Activated gamma-delta T cell treated with anti-CD3 and anti-CD28 coated beads, Interleukin-2, amount 50 U/mL, for 16 hours (primary cell): ENCODE data around the gene TSPAN9.

Experiments used
- DNase-seq: peaks from one replicate; pipeline ENCODE4 v3.0.0-alpha.2; 2020; ENCODE audit warnings: low read depth

TSPAN9 gene

GRCh38 chr12:3141339-3142321 is 64.5 kb downstream of the TSPAN9 start:
- DNase-seq: no peak

DNA sequence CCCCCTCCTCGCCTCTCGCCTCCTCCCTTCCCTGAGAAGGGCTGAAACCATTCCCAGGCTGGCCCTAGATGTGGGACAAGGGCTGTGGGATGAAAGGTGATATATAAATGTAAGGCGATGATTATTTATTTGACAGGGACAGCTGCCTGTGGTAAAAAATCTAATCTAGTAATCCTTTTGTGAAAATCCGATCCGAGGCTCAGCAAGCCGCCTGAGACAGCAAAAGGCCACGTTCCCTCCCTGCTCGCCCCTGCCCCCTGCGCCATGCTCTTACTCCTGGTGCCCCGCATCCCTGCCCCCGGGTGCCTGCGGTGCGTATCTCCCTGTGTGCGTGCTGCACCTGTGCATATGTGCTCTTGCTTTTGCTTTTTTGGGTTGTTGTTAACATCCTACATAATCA is 65.2 kb downstream of the TSPAN9 start:
- DNase-seq: no peak

GRCh38 chr12:3144495-3144894 is 67.3 kb downstream of the TSPAN9 start:
- no peak for DNase-seq

DNA sequence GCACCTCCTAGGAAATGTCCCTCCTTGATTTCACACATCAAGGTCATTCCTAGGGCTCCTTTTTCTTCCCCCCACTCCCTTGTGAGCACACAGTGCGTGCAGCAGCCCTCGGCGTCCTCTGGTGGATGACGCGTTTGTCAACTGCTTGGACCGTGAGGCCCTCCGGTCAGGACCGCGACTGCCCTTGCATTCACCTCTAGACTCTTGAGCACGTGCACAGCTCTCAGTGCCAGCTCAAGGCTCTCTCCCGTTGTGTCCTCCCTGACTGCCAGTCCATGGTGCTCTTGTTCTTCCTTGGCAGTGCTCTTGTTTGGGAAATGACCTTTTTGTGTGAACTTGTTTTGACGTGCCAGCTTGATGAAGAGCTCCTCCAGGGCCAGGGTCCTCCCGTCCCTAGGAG is 67.9 kb downstream of the TSPAN9 start:
- no peak for DNase-seq

GRCh38 chr12:3145546-3146310 is 68.5 kb downstream of the TSPAN9 start:
- DNase-seq: no peak

- DNase-seq: no peak
These were observed 70.1 kb downstream of the TSPAN9 start for GRCh38 chr12:3147260-3147659.

GRCh38 chr12:3148366-3149000 is 71.3 kb downstream of the TSPAN9 start:
- DNase-seq: no peak

GRCh38 chr12:3149515-3150307 is 72.5 kb downstream of the TSPAN9 start:
- DNase-seq: no peak

DNA sequence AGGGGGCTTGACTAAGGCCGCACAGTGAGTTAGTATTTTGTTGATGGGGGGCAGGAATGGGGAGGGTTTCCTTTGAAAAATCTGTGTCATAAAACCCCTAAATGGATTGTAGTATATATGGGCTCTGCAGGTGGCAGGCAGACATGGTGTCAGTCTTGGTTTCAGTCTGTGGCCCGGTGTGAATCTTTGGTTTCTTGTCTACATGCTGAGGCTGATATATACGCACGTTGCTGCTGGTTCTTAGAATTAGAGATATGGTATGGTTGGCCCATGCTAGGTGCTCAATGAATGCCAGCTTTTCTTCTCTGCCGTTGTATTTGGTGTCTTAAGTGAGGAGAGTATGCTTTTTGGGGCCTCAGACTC is 73.1 kb downstream of the TSPAN9 start:
- DNase-seq: no peak

DNA sequence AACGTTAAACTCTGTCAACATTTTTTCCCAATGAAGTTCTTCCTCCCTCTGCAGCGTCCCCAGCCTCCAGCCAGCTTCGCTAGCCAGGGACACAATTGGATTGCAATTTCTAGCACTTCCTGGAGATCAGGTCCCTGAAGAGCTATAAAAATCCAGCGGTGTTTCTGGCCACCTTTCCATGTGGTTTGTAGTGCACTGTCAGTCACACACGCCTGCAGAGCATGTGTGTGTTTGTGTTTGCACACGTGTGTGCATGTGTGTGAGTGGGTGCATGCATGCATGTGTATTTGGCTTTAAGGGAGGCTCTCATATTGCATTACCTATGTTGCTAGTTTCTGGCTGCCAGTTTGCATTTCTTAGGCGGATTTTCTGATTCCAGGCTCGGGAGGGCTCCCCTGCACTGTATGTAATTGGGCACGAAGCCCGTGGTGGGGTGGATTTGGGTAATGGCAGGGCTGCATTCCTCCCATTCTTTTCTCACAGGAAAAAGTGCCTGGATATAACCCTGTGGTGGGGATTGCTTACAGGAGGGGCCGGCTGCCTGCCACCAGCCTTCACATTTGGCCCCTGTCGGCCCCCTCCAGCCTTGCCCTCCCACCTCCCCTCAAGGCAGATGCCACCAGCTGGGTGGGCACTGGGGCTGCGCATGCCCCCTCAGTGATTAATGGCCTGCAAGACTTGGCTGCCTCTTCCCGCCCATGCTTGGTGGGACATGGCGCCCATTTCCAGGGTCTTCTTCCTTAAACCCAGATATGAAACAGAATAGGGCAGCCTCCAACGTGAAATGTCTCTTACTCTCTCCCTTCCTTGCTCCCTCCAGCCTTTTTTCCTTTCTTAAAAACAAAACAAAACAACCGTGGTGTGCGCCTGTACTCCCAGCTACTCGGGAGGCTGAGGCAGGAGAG is 74.0 kb downstream of the TSPAN9 start:
- DNase-seq: no peak

GRCh38 chr12:3152011-3152511 is 74.9 kb downstream of the TSPAN9 start:
- DNase-seq: no peak

GRCh38 chr12:3152892-3153291 is 75.7 kb downstream of the TSPAN9 start:
- no peak for DNase-seq

DNA sequence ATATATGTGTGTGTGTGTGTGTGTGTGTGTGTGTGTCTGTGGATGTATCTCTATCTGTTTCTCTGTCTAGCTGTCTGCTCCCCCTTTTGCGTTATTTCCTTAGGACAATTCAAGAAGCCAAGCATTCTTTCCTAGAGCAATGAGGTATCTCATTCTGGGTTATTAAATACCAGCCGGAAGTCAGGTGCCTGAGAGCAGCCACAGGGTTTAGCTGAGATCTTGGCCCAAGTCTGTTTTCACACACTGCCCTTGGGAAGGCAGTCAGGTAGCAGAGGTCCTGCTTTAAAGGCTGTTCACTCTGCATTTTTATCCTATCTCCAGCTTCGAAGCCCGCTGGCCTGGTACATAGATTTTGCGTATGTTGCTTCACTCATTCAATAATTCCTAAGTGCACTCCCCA is 76.8 kb downstream of the TSPAN9 start:
- DNase-seq: no peak

- no peak for DNase-seq
These were observed 78.7 kb downstream of the TSPAN9 start for GRCh38 chr12:3155702-3156370.

DNA sequence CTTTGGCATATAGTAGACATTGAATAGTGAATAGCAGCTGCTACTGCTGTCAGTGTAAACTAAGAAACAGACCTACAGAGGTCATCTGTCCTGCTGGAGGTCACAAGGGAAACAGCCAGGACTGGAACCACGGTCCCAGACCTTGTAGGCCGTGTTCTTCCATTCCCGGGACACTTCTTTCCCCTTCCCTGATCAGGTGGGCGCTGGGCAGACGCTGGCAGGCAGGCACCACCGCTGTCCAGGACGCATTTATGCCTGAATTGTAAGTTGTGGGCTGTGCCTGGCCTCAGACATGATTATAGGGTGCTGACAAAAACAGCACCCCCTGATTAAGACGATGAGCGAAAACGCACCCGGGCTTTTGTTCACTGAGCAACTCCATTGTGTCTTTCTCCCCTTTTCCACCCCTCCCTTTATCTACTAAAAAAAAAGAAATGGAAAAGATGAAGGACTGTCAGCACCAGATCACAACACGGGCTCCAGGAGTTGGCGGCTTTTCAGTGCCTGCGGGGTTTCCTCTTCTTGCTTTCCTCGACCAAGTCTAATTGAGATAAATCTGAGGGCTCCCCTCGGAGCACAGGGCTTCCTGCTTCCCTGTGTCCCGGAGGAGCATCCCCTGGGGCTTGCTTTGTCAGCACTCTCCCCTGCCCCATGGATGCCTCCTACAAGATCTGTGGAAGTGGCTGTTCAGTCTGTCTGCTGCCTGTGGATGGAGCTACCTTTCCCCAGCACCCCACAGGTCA is 80.6 kb downstream of the TSPAN9 start:
- DNase-seq: no peak

- no peak for DNase-seq
These were observed 81.8 kb downstream of the TSPAN9 start for GRCh38 chr12:3158851-3159465.

- DNase-seq: no peak
These were observed 82.9 kb downstream of the TSPAN9 start for GRCh38 chr12:3160081-3160480.

DNA sequence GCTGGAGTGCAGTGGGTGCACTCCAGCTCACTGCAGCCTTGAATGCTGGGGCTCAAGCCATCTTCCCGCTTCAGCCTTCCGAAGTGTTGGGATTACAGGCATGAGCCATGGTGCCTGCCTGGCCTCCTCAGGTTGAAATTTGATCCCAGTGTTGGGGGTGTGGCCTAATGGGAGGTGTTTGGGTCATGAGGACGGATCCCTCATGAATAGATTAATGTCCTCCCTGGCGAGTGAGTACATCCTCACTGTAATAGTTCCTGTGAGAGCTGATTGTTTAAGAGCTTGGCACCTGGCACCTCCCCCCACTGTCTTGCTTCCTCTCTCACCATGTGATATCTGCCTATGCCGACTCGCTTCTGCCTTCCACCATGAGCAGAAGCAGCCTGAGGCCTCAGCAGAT is 84.7 kb downstream of the TSPAN9 start:
- DNase-seq: no peak
